K562 (cell line): ENCODE measurements around the gene OLFML1.

ENCODE experiments used
- BRF1 ChIP-seq: IDR thresholded peaks from 3 replicates; pipeline ENCODE4 v1.6.1; 2011; ENCODE audit warnings: borderline replicate concordance, mild to moderate bottlenecking; ENCODE audit not compliant: insufficient read length; ENCODE audit errors: extremely low read depth
- CBX5 ChIP-seq: IDR thresholded peaks from 2 replicates; pipeline ENCODE4 v1.6.1; 2014; ENCODE audit warnings: low read depth, borderline replicate concordance
- CTCF ChIP-seq, 3 experiments: IDR thresholded peaks in 2 of 3; conservative IDR thresholded peaks in 1 of 3; 2 replicates each; pipeline ENCODE4 v1.5.1; 2011 to 2012; ENCODE audit warnings: low read length in 3 of 3, mild to moderate bottlenecking in 3 of 3, control low read depth in 2 of 3, improper control_type of control experiment in 1 of 3, inconsistent platforms in 1 of 3, low read depth in 1 of 3, mixed read lengths in 1 of 3, moderate library complexity in 1 of 3; ENCODE audit not compliant: insufficient read depth in 2 of 3
- EGR1 ChIP-seq: fragments of 450-650 bp; conservative IDR thresholded peaks from 2 replicates; pipeline ENCODE4 v1.6.1; 2017; ENCODE audit warnings: mild to moderate bottlenecking
- EZH2 ChIP-seq: IDR thresholded peaks from 2 replicates; pipeline ENCODE4 v1.6.1; 2012; ENCODE audit warnings: low read depth, mild to moderate bottlenecking, inconsistent platforms, low read length, borderline replicate concordance
- HNRNPL ChIP-seq: fragments of 200-400 bp; formaldehyde crosslinking; IDR thresholded peaks from 2 replicates; pipeline ENCODE4 v1.6.1; 2017; ENCODE audit warnings: low read depth, mild to moderate bottlenecking, low read length
- IRF9 ChIP-seq: fragments of 450-650 bp; IDR thresholded peaks from 2 replicates; pipeline ENCODE4 v1.6.1; 2016; ENCODE audit warnings: missing biosample characterization, missing genetic modification characterization
- NR2C1 ChIP-seq, 2 experiments: fragments of 450-650 bp; IDR thresholded peaks; 2 replicates each; pipeline ENCODE4 v1.6.1; 2017; ENCODE audit warnings: mild to moderate bottlenecking in 2 of 2, antibody characterized with exemption in 1 of 2, inconsistent platforms in 1 of 2, missing compliant biosample characterization in 1 of 2, missing genetic modification characterization in 1 of 2
- RCOR1 ChIP-seq, 2 experiments: IDR thresholded peaks; 2 replicates each; pipeline ENCODE4 v1.6.1; 2012; ENCODE audit warnings: low read depth in 2 of 2, low read length in 2 of 2, borderline replicate concordance in 1 of 2, improper control_type of control experiment in 1 of 2
- ZBTB40 ChIP-seq, 2 experiments: fragments of 450-650 bp in 1 of 2; sonication (generic) in 1 of 2; formaldehyde crosslinking in 1 of 2; IDR thresholded peaks; 2 replicates each; pipeline versions ENCODE4 v1.7.1 to v1.9.0; 2016 to 2022; ENCODE audit warnings: inconsistent platforms in 1 of 2, mild to moderate bottlenecking in 1 of 2, missing genetic modification reagents in 1 of 2
- ZNF512 ChIP-seq: IDR thresholded peaks from 2 replicates; pipeline ENCODE4 v1.6.1; 2016; ENCODE audit warnings: missing genetic modification characterization, missing compliant biosample characterization

- TF ChIP-seq NR2C1 (IDR thresholded peaks at IDR 0.05) = no peak
- no peak for TF ChIP-seq NR2C1 (tag; IDR thresholded peaks at IDR 0.05)
- no peak for TF ChIP-seq RCOR1 (IDR thresholded peaks at IDR 0.05; ENCODE audit: borderline replicate concordance in 1 of 2, low read depth in 2 of 2, low read length in 2 of 2)
- no peak for TF ChIP-seq BRF1
- no peak for TF ChIP-seq CTCF (IDR thresholded peaks at IDR 0.05 in 2 of 3, conservative IDR thresholded peaks at IDR 0.05 in 1 of 3; ENCODE audit: insufficient read depth in 2 of 3, low read depth in 1 of 3, low read length in 3 of 3)
- TF ChIP-seq HNRNPL = no peak
- TF ChIP-seq EGR1 = no peak
- no peak for TF ChIP-seq IRF9 (tag)
- no peak for TF ChIP-seq CBX5
- no peak for TF ChIP-seq ZNF512
- TF ChIP-seq ZBTB40 (IDR thresholded peaks at IDR 0.05) = no peak
- TF ChIP-seq ZBTB40 (CRISPR knock-in tag; IDR thresholded peaks at IDR 0.05) = no peak
- no peak for TF ChIP-seq EZH2
These were observed 28.1 kb upstream of the OLFML1 start for GRCh38 chr11:7457211-7457610.
